Dendritic cell treated with granulocyte-macrophage colony-stimulating factor and Interleukin-4, amounts not matched to agents 40 ng/mL and 50 ng/mL, for 4 days (primary cell): ENCODE data around the gene BCL7B.
A peak's percentile ranks its signal among the peaks of the same experiment; 100 is the strongest.
"Not testable (repeated sequence)": the region's sequence is repeated elsewhere in the genome, so short reads cannot be mapped to it uniquely, and the experiment has no call there.

ENCODE experiments used
- H3K27ac Mint-ChIP-seq: one replicate; pipeline ENCODE4 v1.8.0; 2022; ENCODE audit warnings: mild to moderate bottlenecking, mixed read lengths
- H3K27me3 Mint-ChIP-seq: one replicate; pipeline ENCODE4 v1.8.0; 2022; ENCODE audit warnings: mild to moderate bottlenecking, mixed read lengths
- H3K36me3 Mint-ChIP-seq: one replicate; pipeline ENCODE4 v1.8.0; 2022; ENCODE audit warnings: low read depth, mixed read lengths
- H3K4me1 Mint-ChIP-seq: one replicate; pipeline ENCODE4 v1.8.0; 2022; ENCODE audit warnings: low read depth, mixed read lengths
- H3K4me3 Mint-ChIP-seq: one replicate; pipeline ENCODE4 v1.8.0; 2022; ENCODE audit warnings: mild to moderate bottlenecking, moderate library complexity, mixed read lengths
- H3K9me3 Mint-ChIP-seq: one replicate; pipeline ENCODE4 v1.8.0; 2022; ENCODE audit warnings: mixed read lengths
- intact Hi-C: fragments of 100-400 bp; cut with micrococcal nuclease; formaldehyde crosslinking; loops from one replicate; pipeline ENCODE4 v1.15.0; 2022

BCL7B gene

GRCh38 chr7:73582664-73583202 is 25.2 kb upstream of the BCL7B start:
- no peak overlapping the region for H3K4me3 Mint-ChIP-seq
- peaks cover 19% of the 10 kb centered on the region for H3K27me3 Mint-ChIP-seq
- H3K4me1 Mint-ChIP-seq: peaks cover 58% of the 10 kb centered on the region
- intact Hi-C loops: no loop called here
- H3K36me3 Mint-ChIP-seq: peaks cover 8% of the 10 kb centered on the region
- peak overlapping the region; percentile 82 for H3K27ac Mint-ChIP-seq
- H3K9me3 Mint-ChIP-seq: no peaks in the 10 kb centered on the region

DNA sequence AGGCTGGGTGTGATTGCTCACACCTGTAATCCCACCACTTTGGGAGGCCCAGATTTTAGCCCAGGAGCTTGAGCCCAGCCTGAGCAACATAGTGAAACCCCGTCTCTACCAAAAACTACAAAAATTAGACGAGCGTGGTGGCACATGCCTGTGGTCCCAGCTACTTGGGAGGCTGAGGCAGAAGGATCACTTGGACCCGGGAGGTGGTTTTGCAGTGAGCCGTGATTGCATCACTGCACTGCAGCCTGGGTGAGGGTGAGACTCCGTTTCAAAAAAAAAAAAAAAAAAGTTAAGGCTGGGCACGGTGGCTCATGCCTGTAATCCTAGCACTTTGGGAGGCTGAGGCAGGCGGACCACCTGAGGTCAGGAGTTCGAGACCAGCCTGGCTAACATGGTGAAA is 23.5 kb upstream of the BCL7B start:
- H3K4me3 Mint-ChIP-seq, H3K9me3 Mint-ChIP-seq, intact Hi-C loops: not testable (repeated sequence)
- peaks cover 12% of the 10 kb centered on the region for H3K27me3 Mint-ChIP-seq
- H3K4me1 Mint-ChIP-seq: peaks cover 60% of the 10 kb centered on the region
- H3K36me3 Mint-ChIP-seq: peaks cover 19% of the 10 kb centered on the region
- peak overlapping the region; percentile 82 for H3K27ac Mint-ChIP-seq

DNA sequence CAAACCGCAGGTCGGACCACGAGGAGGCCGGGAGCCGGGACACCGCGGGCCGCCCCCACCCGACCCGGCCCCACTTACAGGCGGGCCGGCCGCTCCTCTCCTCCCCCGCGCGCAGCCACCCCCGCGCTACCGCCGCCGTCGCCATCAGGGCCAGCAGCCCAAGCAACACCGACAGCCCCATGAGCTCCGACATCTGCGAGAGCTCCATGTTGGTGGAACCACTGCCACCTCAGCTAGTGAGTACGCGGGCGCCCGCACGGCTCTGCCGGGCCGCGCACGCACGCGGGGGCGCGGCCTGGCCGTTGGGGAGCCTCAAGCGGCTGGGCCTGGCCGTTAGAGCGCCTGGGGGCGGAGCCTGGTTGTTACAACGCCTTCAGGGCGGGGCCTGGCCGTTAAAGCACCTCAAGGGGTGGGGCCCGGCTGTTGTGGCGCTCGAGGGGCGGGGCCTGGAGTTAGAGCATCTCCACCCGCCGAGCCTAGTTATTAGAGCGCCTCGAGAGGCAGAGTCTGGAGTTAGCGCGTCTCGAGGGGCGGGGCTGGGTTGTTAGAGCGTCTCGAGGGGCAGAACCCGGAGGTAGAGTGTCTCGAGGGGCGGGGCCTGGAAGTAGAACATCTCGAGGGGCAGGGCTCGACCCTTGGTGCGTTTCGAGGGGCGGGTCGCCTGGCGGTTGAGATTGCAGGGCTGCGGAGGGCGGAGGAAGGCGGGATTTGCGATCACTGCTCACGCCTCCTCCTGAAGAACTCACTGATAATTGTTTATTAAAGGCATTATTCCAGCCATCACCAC is 21.0 kb upstream of the BCL7B start, which contains the start of gene TBL2:
Gene TBL2, minus strand, starts transcription at position 238 of the 787 bp plus-strand sequence. Its CDS starts 30 bp downstream, at position 208.
- H3K27me3 Mint-ChIP-seq: no peaks in the 10 kb centered on the region
- peak within 1 kb of the TSS; percentile 96 for H3K27ac Mint-ChIP-seq
- peak within 1 kb of the TSS; percentile 84 for H3K4me3 Mint-ChIP-seq
- no peaks in the 10 kb centered on the region for H3K9me3 Mint-ChIP-seq
- intact Hi-C loops: loop anchor here (1.0 kb wide), 2 partner anchors 21 to 56 kb away; partner anchors contain the start of genes BAZ1B and BCL7B
- H3K4me1 Mint-ChIP-seq: peaks cover 48% of the 10 kb centered on the region
- H3K36me3 Mint-ChIP-seq: peaks cover 44% of the 10 kb centered on the region

- Mint-ChIP-seq H3K27me3 (no peaks in the 10 kb centered on the region), H3K36me3 (peaks cover 51% of the 10 kb centered on the region), H3K9me3 (no peaks in the 10 kb centered on the region), H3K4me1 (peaks cover 43% of the 10 kb centered on the region), H3K4me3 (peak overlapping the region; percentile 84), H3K27ac (peak overlapping the region; percentile 96)
- intact Hi-C loops: loop anchor here (1.0 kb wide), 2 partner anchors 20 to 55 kb away; partner anchors contain the start of genes BAZ1B and BCL7B
Observed at GRCh38 chr7:73577627-73578341, 20.3 kb upstream of the BCL7B start.

GRCh38 chr7:73573791-73574190 is 16.3 kb upstream of the BCL7B start:
- no peaks in the 10 kb centered on the region for H3K27me3 Mint-ChIP-seq
- H3K36me3 Mint-ChIP-seq: peaks cover 91% of the 10 kb centered on the region
- no peak overlapping the region for H3K4me3 Mint-ChIP-seq
- H3K27ac Mint-ChIP-seq: no peak overlapping the region
- intact Hi-C loops: no loop called here
- peaks cover 30% of the 10 kb centered on the region for H3K4me1 Mint-ChIP-seq
- H3K9me3 Mint-ChIP-seq: no peaks in the 10 kb centered on the region

DNA sequence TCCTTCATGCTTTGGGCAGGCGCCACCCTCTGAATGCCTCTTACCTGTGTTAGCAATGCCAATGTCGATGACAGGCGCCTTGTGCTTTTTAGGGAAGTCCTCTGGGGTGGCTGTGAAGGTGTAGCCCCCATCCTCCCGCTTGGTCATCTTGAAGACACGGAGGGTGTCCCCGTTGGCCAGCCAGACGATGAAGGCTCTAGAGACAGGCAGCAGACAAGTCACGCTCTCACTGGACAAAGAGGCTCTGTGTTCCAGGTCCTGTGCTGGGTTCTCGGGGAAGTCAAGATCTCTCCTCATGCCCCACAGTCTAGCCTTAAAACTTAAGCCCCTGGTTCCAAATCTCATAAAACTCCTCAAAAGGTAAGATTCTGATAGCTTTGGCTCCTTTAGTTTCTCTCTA is 15.8 kb upstream of the BCL7B start:
- intact Hi-C loops: no loop called here
- Mint-ChIP-seq H3K27ac (no peak overlapping the region), H3K27me3 (no peaks in the 10 kb centered on the region), H3K4me3 (no peak overlapping the region), H3K36me3 (peaks cover 89% of the 10 kb centered on the region), H3K4me1 (peaks cover 29% of the 10 kb centered on the region), H3K9me3 (no peaks in the 10 kb centered on the region)

DNA sequence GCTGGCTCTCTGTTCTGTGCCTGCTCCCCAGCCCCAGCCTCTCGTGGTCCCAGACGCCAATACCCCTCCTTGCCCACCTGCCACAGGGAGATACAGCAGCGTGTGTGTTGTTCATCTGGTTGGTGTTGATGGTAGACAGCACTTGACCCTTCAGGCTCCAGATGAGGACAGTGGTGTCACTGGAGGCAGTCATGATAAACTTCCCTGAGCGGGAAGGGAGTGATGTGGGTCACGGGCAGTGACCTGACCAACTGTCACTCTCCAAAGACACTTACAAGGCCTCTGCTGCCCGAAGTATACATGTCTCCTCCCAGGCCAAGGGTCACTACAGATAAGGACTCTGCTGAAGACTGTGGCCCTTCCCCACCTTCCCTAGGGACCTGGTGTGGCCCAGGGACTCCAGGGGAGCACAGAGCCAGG is 15.3 kb upstream of the BCL7B start:
- no peak overlapping the region for H3K4me3 Mint-ChIP-seq
- H3K27me3 Mint-ChIP-seq: no peaks in the 10 kb centered on the region
- H3K4me1 Mint-ChIP-seq: peaks cover 28% of the 10 kb centered on the region
- intact Hi-C loops: no loop called here
- H3K36me3 Mint-ChIP-seq: peaks cover 84% of the 10 kb centered on the region
- no peaks in the 10 kb centered on the region for H3K9me3 Mint-ChIP-seq
- no peak overlapping the region for H3K27ac Mint-ChIP-seq

GRCh38 chr7:73570977-73571376 is 13.5 kb upstream of the BCL7B start:
- H3K27me3 Mint-ChIP-seq: no peaks in the 10 kb centered on the region
- peaks cover 73% of the 10 kb centered on the region for H3K36me3 Mint-ChIP-seq
- H3K27ac Mint-ChIP-seq: no peak overlapping the region
- H3K4me1 Mint-ChIP-seq: peaks cover 22% of the 10 kb centered on the region
- intact Hi-C loops: no loop called here
- no peak overlapping the region for H3K4me3 Mint-ChIP-seq
- H3K9me3 Mint-ChIP-seq: no peaks in the 10 kb centered on the region

DNA sequence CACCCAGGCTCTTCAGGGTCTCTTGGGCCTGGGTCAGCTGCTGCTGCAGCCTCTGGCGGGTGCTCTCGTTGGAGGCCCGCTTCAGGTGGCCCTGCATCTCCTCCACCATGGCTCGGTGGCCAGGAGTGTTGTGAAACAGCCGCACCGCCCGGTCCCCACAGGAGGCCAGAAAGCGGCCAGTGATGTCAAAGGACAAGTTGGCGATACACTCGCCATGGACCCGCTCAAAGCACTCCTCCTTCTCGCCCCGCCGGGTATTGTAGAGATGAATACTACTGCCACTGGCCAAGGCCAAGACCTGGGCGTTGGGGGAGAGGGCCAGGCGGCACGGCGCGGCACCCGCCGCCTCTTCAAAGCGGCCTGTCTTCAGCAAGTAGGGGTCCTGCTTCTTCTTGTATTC is 13.0 kb upstream of the BCL7B start:
- Mint-ChIP-seq H3K4me1 (peaks cover 22% of the 10 kb centered on the region), H3K27ac (no peak overlapping the region), H3K27me3 (no peaks in the 10 kb centered on the region), H3K36me3 (peaks cover 69% of the 10 kb centered on the region), H3K9me3 (no peaks in the 10 kb centered on the region), H3K4me3 (no peak overlapping the region)
- intact Hi-C loops: no loop called here

- Mint-ChIP-seq H3K27me3 (no peaks in the 10 kb centered on the region), H3K4me1 (peaks cover 22% of the 10 kb centered on the region), H3K9me3 (no peaks in the 10 kb centered on the region), H3K36me3 (peaks cover 55% of the 10 kb centered on the region), H3K27ac (no peak overlapping the region), H3K4me3 (no peak overlapping the region)
- intact Hi-C loops: loop anchor here (2.0 kb wide), 1 partner anchor 20 kb away; no protein-coding TSS in a partner anchor
Observed at GRCh38 chr7:73569042-73569608, 11.6 kb upstream of the BCL7B start.

DNA sequence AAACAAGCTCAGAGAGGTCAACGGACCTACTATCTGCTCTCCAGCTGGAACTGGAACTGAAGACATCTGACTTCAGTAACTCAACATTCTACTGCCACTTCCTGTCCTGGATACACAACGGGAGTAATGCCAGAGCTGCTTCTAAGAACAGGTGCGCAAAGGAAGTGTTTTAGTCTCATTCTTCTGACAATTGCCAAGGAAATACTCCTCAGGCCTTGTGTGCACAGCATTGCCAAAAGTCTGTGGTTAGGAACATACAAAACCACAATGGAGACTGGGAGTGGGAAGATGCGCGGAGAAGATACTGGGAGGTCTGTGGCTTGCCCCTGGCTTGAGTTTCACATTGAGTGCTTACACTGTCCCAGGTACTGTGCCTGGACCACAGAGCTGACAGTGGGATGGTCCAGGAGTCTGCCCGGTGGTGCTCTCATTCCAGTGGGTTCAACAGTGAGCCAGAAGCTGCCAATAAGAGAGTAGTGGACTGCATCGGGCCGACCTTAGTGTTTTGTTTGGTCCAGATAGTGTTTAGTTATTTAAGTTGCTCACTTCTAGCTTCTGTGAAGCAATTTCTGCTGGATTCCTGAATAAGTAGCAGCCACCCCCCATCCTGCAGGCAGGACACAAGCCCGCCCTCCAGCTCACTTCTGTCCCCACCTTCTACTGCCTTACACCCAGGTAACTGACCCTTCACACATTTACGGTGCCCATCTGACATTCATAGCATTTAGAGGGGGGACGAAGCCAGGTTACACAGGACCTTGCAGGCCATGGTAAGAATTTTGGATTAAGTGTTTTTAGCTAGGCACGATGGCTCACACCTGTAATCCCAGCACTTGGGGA is 10.6 kb upstream of the BCL7B start:
- H3K27me3 Mint-ChIP-seq: no peaks in the 10 kb centered on the region
- intact Hi-C loops: loop anchor here (2.0 kb wide), 1 partner anchor 19 kb away; no protein-coding TSS in a partner anchor
- H3K4me3 Mint-ChIP-seq: no peak overlapping the region
- no peaks in the 10 kb centered on the region for H3K9me3 Mint-ChIP-seq
- no peak overlapping the region for H3K27ac Mint-ChIP-seq
- H3K4me1 Mint-ChIP-seq: peaks cover 18% of the 10 kb centered on the region
- peaks cover 44% of the 10 kb centered on the region for H3K36me3 Mint-ChIP-seq

DNA sequence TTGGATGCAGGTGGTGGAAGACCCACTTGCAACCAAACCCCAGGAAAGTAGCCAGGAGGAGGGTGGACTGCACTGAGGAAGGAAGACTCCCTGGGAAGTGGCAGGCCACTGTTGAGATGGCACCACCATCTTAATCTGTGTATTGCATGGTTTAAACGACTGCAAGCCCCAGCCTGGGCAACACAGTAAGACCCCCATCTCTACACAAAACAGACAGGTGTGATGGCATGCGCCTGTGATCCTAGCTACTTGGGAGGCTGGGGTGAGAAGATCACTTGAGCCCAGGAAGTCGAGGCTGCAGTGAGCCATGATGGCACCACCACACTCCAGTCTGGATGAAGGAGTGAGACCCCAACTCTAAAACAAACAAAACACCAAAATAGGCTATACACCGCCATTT is 9.7 kb upstream of the BCL7B start:
- no peak overlapping the region for H3K27ac Mint-ChIP-seq

DNA sequence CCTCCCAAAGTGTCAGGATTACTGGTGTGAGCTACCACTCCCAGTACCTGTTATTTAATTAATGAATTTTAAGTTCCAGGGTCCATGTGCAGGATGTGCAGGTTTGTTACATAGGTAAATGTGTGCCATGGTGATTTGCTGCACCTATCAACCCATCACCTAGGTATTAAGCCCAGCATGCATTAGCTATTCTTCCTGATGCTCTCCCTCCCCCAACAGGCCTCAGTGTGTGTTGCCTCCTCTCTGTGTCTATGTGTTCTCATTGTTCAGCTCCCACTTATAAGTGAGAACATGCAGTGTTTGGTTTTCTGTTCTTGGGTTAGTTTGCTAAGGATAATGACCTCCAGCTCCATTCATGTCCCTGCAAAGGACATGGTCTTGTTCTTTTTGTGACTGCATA is 8.9 kb upstream of the BCL7B start:
- H3K27me3 Mint-ChIP-seq, H3K9me3 Mint-ChIP-seq, intact Hi-C loops: not testable (repeated sequence)
- H3K4me1 Mint-ChIP-seq: peaks cover 20% of the 10 kb centered on the region
- H3K27ac Mint-ChIP-seq: peak overlapping the region; percentile 40
- peak overlapping the region; percentile 52 for H3K4me3 Mint-ChIP-seq
- peaks cover 28% of the 10 kb centered on the region for H3K36me3 Mint-ChIP-seq

More for the DNA sequence above, 9.7 kb upstream of the BCL7B start:
- intact Hi-C loops: no loop called here
- no peak overlapping the region for H3K4me3 Mint-ChIP-seq
- H3K36me3 Mint-ChIP-seq: peaks cover 35% of the 10 kb centered on the region
- no peaks in the 10 kb centered on the region for H3K9me3 Mint-ChIP-seq
- H3K27me3 Mint-ChIP-seq: no peaks in the 10 kb centered on the region
- H3K4me1 Mint-ChIP-seq: peaks cover 16% of the 10 kb centered on the region
